Fibroblast of mammary gland (primary cell): ENCODE results near the gene MYBPH.

ENCODE experiments used
- DNase-seq: peaks from one replicate; pipeline ENCODE4 v3.0.0-alpha.2; 2010; ENCODE audit warnings: low read depth
- H3K4me3 ChIP-seq: 2 replicates; pipeline ENCODE4 v1.5.1; 2011; ENCODE audit warnings: low read depth, mild to moderate bottlenecking, low read length, moderate library complexity; ENCODE audit not compliant: control insufficient read depth
- TF ChIP-seq, protein P1 (sequence below): conservative IDR thresholded peaks from 2 replicates; pipeline ENCODE4 v1.5.1; 2011; ENCODE audit warnings: low read depth, low read length, inconsistent platforms; ENCODE audit not compliant: control insufficient read depth, insufficient read depth

The MYBPH gene

GRCh38 chr1:203210988-203211387 lies 35.4 kb upstream of the MYBPH start:
- H3K4me3 ChIP-seq = no peak overlapping the region
- no peak for DNase-seq
- TF ChIP-seq, protein P1, sequence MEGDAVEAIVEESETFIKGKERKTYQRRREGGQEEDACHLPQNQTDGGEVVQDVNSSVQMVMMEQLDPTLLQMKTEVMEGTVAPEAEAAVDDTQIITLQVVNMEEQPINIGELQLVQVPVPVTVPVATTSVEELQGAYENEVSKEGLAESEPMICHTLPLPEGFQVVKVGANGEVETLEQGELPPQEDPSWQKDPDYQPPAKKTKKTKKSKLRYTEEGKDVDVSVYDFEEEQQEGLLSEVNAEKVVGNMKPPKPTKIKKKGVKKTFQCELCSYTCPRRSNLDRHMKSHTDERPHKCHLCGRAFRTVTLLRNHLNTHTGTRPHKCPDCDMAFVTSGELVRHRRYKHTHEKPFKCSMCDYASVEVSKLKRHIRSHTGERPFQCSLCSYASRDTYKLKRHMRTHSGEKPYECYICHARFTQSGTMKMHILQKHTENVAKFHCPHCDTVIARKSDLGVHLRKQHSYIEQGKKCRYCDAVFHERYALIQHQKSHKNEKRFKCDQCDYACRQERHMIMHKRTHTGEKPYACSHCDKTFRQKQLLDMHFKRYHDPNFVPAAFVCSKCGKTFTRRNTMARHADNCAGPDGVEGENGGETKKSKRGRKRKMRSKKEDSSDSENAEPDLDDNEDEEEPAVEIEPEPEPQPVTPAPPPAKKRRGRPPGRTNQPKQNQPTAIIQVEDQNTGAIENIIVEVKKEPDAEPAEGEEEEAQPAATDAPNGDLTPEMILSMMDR = no peak

GRCh38 chr1:203210350-203210749 lies 34.7 kb upstream of the MYBPH start:
- no peak for DNase-seq
- no peak overlapping the region for H3K4me3 ChIP-seq
- TF ChIP-seq, protein P1 = no peak

GRCh38 chr1:203208181-203208580 lies 32.6 kb upstream of the MYBPH start:
- no peak overlapping the region for H3K4me3 ChIP-seq
- TF ChIP-seq, protein P1 = no peak
- no peak for DNase-seq

GRCh38 chr1:203207751-203208150 lies 32.1 kb upstream of the MYBPH start:
- no peak overlapping the region for H3K4me3 ChIP-seq
- TF ChIP-seq, protein P1 = no peak
- DNase-seq = no peak

GRCh38 chr1:203206129-203206687 lies 30.6 kb upstream of the MYBPH start:
- no peak for DNase-seq
- TF ChIP-seq, protein P1 = no peak
- H3K4me3 ChIP-seq = no peak overlapping the region

- TF ChIP-seq, protein P1 = no peak
- DNase-seq = peak; percentile 15
- H3K4me3 ChIP-seq = no peak overlapping the region
These were observed 29.1 kb upstream of the MYBPH start for GRCh38 chr1:203204756-203205155.

- TF ChIP-seq, protein P1 = no peak
- H3K4me3 ChIP-seq = no peak overlapping the region
- DNase-seq = peak; percentile 94
These were observed 27.0 kb upstream of the MYBPH start for GRCh38 chr1:203202431-203203245.
